ENCODE data around the gene CD84.

DNA sequence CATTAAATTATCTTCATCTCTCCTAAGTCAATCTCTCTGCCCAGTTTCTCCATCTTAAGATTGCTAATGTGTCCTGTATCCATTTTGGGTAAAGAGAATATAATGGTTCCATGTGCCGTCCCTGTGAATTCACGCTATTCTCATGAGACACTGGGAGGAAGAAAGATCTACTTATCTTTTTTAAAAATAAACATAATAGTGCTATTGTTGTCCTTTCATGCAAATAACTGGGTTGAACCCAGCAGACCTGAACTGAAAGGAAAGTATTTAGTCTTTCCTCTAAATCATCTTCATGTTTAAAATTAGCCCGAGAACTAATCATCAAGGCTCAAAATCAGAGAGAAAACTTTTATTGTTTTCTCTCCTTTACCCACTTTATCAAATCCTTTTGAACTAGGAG, 45.2 kb upstream of the CD84 start:
- TF ChIP-seq, protein P1, sequence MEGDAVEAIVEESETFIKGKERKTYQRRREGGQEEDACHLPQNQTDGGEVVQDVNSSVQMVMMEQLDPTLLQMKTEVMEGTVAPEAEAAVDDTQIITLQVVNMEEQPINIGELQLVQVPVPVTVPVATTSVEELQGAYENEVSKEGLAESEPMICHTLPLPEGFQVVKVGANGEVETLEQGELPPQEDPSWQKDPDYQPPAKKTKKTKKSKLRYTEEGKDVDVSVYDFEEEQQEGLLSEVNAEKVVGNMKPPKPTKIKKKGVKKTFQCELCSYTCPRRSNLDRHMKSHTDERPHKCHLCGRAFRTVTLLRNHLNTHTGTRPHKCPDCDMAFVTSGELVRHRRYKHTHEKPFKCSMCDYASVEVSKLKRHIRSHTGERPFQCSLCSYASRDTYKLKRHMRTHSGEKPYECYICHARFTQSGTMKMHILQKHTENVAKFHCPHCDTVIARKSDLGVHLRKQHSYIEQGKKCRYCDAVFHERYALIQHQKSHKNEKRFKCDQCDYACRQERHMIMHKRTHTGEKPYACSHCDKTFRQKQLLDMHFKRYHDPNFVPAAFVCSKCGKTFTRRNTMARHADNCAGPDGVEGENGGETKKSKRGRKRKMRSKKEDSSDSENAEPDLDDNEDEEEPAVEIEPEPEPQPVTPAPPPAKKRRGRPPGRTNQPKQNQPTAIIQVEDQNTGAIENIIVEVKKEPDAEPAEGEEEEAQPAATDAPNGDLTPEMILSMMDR (IDR thresholded peaks at IDR 0.05), result no peak
- no peak for TF ChIP-seq POLR2A (IDR thresholded peaks at IDR 0.05)

Measured in heart left ventricle (tissue), 13 donors.